Hindlimb muscle (tissue), 1 donor: ENCODE data around the gene ATM. TPM values are rescaled to one million over a fixed set of nuclear protein-coding genes. Genes with fewer than 3 reads are reported as not detected.
"Not testable (repeated sequence)": the region's sequence is repeated elsewhere in the genome, so short reads cannot be mapped to it uniquely, and the experiment has no call there.

Experiments used
- DNase-seq: peaks from one replicate; pipeline ENCODE4 v3.0.0-alpha.2; 2013
- polyA plus RNA-seq: library from polyadenylated mRNA; unstranded; fragments of 120-200 nt; gene quantifications from one replicate; pipeline ENCODE4 v1.2.1, GENCODE V29; 2013; ENCODE audit not compliant: insufficient read length

The ATM gene
- polyA plus RNA-seq, 1 donor: 42.7 TPM

- DNase-seq: peak; percentile 51
These were observed 825 bp upstream of the ATM start for GRCh38 chr11:108221911-108222573.

- DNase-seq: no peak
These were observed 682 bp downstream of the ATM start for GRCh38 chr11:108223348-108224149.

GRCh38 chr11:108224366-108224765, 1.5 kb downstream of the ATM start:
- no peak for DNase-seq

GRCh38 chr11:108224911-108225786, 2.3 kb downstream of the ATM start:
- no peak for DNase-seq

- DNase-seq: no peak
These were observed 3.2 kb downstream of the ATM start for GRCh38 chr11:108226036-108226435.

- DNase-seq: no peak
These were observed 5.4 kb downstream of the ATM start for GRCh38 chr11:108228251-108228650.

DNA sequence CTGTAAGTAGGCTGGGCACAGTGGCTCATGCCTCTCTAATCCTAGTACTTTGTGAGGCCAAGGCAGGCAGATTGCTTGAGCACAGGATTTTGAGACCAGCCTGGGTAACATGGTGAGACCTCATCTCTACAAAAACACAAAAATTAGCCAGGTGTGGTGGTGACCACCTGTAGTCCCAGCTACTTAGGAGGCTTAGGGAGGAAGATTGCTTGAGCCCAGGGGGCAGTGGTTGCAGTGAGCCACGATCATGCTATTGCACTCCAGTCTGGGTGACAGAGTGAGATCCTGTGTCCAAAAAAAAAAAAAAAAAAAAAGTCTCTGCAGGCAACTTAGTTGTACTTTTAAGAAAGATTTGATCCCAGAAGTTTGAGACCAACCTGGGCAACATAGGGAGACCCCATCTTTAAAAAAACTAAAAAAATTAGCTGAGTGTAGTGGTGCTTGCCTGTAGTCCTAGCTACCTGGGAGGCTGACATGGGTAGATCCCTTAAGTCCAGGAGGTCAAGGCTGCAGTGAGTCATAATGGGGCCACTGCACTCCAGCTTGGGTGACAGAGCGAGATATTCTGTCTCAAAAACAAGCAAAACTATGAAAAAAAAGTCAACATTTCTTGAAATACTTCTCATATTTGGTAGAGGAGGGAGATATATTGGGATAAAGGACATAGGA, 10.5 kb downstream of the ATM start:
- DNase-seq: no peak

GRCh38 chr11:108235192-108235591, 12.3 kb downstream of the ATM start:
- DNase-seq: no peak

DNA sequence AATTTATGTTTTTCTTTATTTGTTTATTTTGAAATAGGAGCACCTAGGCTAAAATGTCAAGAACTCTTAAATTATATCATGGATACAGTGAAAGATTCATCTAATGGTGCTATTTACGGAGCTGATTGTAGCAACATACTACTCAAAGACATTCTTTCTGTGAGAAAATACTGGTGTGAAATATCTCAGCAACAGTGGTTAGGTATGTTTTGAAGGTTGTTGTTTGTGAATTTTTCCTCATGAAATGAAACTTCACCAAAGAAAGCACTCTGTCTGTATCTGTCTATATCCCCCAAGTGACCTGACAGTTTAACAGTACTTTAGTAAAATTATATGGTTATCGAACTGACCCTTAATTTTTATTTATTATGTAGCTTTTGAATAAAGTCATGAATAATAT, 12.8 kb downstream of the ATM start:
- no peak for DNase-seq

GRCh38 chr11:108237058-108237481, 14.2 kb downstream of the ATM start:
- no peak for DNase-seq

DNA sequence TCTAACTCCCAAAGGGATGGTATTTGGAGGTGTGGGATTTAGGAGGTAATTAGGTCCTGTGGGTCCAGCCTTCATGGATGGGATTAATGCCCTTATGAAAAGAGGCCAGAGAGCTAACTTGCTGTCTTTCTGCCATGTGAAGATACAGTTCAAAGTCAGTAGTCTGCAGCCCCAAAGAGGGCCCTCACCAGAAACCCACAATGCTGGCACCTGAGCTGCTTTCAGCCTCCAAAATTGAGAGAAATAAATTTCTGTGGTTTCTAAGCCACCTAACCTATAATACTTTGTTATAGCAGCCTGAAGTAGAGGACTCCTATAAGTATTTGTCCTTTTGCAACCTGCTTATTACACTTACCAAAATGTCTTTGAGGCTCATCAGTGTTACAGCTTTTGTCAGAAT, 16.2 kb downstream of the ATM start:
- no peak for DNase-seq

DNA sequence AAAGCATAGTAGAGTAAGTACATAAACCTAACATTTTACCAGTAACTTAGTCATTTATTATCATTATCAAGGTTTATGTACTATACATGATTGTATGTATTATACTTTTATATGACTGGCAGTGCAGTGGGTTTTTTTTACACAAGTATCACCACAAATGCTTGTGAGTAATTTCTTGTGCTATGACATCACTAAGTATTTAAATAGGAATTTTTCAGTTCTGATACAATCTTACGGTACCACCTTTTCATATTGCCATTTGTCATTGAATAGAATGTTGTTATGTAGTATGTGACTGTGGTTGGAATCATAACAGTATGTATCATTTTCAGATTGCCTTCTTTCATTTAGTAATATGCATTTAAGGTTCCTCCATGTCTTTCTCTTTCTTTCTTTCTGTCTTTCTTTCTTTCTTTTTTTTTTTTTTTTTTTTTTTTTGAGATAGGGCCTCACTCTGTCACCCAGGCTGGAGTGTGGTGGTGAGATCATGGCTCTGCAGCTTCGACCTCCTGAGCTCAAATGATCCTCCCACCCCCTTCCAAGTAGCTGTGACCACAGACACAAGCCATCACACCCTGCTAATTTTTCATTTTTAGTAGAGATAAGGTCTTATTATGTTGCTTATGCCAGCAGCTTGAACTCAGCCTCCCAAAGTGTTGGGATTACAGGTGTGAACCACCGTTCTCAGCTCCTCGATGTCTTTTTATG, 18.6 kb downstream of the ATM start:
- DNase-seq: no peak

DNA sequence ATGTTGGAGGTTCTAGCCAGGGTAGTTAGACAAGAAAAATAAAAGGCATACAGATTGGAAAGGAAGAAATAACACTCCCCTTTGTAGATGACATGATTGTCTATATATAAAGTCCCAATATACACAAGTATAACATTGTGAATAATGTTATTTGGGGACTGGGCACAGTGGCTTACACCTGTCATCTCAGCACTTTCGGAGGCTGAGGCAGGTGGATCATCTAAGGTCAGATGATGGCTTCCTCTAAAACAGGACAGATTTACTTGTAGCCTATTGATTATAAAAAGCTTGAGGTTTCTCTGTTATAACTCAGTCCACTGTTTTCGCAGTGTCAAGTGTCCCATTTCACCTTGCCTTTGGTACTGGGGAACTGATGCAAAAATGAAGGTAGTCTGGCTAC, 19.6 kb downstream of the ATM start:
- no peak for DNase-seq

GRCh38 chr11:108246308-108246707, 23.4 kb downstream of the ATM start:
- DNase-seq: no peak

- no peak for DNase-seq
These were observed 24.0 kb downstream of the ATM start for GRCh38 chr11:108246885-108247284.

GRCh38 chr11:108253176-108253575, 30.3 kb downstream of the ATM start:
- DNase-seq: no peak

DNA sequence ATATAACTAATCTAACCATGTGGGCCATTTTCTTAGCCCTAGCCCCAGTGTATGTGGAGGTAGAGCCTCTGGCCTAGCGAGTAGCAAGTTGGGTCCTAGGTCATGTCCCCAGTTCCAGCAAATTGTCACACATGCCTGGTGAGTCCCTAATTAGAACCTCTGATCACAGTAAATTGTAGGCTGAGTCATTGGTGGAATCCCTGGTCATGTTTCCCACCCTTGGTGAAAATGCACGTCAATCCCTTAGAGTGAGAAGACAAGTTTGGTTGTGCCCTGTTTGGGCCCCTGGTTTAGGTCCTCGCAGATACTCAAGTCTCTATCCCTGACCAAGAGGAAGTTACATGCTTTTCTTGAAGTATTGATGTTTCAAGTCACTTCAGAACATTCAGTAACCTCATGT, 46.7 kb downstream of the ATM start:
- no peak for DNase-seq

DNA sequence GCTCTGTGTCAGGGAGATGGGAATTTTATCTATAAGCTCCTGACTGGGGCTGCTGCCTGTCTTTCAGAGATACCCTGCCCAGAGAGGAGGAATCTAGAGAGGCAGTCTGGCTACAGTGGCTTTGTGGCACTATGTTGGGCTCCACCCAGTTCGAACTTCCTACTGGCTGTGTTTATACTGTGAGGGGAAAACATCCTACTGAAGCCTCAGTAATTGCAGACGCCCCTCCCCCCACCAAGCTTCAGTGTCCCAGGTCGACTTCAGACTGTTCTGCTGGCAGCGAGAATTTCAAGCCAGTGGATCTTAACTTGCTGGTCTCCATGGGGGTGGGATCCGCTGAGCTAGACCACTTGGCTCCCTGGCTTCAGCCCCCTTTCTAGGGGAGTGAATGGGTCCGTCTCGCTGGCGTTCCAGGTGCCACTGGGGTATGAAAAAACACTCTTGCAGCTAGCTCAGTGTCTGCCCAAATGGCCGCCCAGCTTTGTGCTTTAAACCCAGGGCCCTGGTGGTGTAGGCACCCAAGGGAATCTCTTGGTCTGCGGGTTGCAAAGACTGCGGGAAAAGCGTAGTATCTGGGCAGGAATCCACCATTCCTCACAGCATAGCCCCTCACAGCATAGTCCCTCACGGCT, 54.2 kb downstream of the ATM start:
- DNase-seq: not testable (repeated sequence)

- DNase-seq: no peak
These were observed 55.7 kb downstream of the ATM start for GRCh38 chr11:108278546-108278945.

DNA sequence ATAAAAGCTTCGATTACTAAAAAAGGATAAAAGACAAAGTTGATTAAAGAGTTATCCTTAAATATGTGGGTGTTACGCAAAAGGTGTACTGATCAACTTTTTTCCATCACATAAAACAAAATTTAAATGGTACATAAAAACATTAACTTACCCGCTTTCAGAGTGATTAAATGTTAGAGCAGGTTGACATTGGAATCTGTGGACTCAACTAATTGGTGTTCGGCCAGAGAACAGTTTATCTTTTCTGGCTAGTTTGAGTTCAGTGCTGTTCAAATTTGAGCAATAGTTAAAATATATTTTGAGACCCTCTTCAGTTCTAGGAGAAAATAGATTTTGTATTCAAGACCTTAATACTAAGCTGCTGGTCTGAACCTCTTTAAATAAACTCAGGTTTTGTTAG, 56.1 kb downstream of the ATM start:
- DNase-seq: no peak

- no peak for DNase-seq
These were observed 63.5 kb downstream of the ATM start for GRCh38 chr11:108286370-108286769.
